ENCODE measurements around the gene RELCH.

RELCH gene

DNA sequence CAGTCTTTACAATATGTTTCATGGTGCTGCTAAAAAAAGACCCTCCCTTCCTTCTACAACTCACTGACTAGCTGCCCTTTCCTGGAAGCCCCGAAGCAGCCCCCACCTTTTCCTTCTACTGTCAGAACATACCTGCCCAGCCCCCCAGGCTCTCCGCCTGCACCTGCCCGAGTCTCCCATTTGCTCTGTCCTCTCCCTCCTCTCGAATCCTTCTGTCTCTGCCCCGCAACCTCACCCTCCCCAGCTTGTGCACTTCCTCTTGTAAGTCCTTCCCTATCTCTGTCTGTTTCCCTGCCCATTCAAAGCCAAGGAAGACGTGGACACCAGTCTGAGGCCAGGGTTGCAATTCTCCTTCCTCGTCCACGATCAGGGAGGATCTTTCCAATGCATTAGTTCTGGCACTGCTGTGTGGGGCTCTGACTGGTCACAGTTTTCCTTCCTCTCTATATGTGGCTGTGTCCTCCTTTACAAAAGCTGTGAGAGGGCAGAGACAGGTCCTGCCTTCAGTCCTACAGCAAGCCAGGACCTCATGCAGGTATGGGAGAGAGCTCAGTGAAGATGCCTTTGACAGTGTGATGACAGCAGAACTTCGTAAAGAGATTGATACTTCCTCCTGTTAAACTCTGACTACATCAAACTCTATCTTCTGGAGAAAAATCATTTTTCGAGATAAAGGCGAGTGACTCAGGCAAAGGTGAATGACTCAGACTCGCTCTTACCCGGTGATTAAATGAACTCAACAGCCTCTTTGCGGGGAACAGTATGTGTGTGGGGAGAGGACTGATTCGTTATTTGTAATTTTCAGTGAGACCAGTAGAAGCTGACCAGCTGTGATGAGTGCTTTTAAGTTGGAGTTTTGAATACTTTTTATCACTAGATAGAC is 152.3 kb downstream of the RELCH start:
- DNase-seq (ENCODE audit: low spot score): peak; percentile 49

DNA sequence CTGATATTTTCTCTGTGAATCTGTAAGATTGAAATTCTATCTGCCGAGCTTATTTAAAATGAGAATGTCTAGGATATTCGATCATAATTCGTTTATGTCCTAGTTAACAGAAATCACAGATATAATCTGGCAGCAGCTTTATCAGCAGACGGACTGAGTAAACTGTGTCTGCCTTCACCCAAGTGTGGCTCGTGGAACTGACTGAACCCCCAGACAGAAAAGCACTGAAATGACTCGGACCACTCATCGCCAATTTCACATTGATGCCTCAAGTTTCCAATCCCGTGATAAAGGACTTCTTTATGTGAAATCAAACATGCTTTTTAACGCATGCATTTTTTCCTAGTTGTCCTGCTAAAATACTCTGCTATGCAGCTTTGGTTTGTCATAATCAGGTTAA is 153.9 kb downstream of the RELCH start:
- no peak for DNase-seq (ENCODE audit: low spot score)

DNA sequence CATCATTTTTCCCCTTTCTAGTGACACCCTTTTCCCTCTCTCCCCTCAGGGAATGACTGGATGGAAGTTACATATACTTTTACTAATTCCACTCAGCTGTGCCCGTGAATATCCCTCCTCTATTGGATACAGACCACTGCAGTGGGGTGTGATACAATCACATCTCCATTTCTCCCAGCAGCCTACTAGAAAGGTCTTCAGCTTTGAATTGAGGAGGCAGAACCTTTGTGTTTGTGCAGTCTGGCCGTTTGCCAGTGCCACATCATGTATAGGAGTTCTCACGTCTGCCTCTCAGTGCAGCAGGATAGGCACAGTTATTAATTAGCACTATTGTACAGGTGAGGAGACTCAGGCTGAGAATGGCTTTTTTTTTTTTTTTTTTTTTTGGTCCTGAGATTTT is 154.4 kb downstream of the RELCH start:
- no peak for DNase-seq (ENCODE audit: low spot score)

DNA sequence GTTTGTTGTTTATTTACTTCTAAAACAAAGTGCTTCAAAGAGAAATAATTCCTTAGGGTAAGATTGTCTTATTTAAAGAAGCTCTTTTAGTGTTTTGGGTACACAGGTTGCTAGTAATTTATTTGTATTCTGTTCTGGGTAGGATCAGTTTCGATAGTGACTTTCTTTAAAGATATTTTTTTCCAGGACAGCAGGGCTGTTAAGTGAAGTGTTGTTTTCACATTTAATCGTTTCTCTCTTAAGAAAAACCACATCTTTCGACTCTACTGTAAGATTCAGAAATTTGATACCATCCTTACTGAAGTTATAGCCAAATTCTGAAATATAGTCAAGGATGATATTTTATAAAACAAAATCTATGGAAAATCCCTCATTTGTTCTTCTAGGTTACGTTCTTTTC is 155.8 kb downstream of the RELCH start:
- no peak for DNase-seq (ENCODE audit: low spot score)

DNA sequence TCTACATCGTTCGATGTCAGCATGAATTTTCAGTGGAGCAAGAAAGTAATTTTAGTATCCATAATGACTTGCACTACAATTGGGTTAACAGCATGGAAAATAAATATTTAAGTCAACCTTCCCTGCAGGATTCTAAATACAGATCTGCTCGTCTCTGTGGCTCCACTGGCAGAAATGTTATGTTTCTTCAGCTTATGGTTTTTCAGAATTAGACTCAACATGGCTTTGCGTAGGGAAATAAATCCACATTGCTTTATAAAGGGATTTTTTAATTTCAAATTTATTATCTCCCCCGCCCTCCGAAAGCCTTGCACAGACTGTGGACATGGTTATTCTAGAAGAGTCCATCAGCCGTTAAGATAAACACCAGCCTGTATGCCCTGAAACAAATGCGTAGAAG is 156.3 kb downstream of the RELCH start:
- no peak for DNase-seq (ENCODE audit: low spot score)

DNA sequence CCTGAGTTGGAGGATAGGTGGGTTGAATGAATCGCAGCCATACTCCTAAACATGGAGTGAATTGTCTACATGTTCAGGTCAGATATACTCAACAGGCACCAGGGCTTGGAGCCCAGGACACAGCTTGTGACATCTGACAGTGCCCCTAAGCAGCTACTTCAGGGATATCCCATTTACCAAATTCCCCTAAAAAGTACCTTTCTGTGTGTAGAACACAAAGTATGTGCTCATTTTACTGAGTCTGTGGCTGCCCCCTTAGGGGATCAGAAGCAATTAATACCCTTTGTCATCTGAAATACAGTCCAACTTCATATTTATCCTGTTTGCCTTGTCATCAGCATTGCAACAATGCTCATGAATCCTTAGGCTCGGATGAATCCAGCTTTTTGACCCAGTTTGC is 158.9 kb downstream of the RELCH start:
- no peak for DNase-seq (ENCODE audit: low spot score)

DNA sequence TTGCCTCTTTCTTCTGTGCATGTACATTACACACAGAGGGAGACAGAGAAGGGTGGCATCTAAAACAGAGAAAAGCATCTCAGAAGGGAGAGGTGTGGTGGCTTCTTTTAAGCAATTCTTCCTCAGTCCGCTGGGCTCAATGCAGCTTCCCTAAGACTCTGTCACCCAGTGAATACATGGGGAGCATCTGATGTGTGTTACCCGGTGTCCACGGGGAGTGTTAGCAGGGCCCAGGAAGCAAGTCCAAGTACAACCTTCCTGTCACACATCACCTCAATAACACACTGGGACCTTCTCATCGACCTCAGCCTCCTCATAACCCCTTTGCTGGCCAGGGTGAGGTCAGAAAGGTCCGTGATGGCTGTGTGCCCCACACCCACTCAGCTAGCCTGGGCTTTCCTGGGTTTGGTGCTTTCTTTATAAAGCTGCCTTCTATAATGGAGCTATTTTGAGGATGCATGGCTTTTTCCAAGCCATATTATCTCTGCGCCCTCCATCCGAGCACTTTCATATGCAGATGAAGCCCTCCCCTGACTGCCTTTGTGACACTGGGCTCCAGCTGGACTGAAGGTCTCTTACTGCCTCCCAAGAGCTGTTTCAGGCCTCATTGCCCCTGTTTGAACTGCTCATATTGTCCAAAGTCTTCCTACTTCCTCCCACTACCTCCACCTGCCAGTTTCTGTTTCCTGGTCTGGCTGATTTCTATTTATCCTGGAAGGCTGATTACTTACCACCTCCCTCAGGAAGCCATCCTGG is 159.5 kb downstream of the RELCH start:
- no peak for DNase-seq (ENCODE audit: low spot score)

DNA sequence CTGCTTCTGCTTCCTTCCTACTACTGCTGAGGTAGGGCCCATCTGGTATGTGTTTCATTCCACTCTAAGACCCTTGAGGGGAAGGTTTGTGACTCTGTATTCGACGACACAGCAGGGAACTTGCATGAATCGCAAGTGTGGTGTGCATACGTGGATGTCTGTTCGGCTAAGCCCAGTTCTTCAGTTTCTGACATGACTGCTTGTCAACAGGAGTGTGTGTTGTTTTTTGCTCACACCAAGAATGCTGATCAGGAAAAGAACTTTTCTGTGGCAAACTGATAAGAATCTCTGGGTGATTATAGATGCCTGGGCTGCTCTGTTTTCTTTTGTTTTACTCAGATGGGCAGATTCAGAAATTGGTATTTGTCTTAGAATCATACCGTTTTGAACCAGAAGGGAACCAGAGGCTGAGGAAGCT is 160.0 kb downstream of the RELCH start:
- DNase-seq (ENCODE audit: low spot score): no peak

DNA sequence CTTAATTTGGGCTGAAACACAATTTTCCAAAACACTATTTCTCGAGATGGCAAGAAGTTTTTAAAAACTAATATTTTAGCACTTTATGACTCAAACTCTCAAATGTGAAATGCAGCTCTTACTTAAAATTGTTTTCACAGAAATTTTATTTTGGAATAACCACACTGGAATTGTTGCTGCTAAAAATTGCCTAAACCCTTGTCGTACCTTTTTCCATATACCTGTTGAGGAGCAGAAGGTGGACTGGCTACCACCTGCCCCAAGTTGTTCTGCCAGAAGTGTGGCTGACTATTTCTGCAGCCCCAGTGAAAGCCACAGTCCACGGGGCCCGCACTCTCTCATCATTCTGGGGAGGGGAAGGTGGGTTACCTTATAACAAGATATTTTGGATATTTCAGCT is 161.4 kb downstream of the RELCH start:
- DNase-seq (ENCODE audit: low spot score): no peak

DNA sequence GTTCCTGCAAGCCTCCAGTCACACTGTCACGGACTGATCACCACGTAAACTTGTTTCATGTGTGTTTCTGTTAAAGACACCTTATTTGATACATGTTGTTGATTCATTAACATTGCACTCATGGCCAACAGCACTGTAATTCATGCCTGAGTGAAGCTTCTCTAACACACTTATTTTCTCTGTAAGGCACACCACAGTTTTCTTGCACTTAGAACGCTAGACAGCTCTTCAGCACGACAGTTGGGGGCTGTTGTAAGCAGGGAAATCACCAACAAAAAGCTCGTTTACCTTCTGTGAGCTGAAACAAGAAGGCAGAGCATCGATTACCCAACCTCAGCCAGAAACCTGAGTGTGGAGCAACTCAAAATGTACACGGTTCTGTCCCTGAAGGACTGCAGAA is 166.1 kb downstream of the RELCH start:
- DNase-seq (ENCODE audit: low spot score): no peak

DNA sequence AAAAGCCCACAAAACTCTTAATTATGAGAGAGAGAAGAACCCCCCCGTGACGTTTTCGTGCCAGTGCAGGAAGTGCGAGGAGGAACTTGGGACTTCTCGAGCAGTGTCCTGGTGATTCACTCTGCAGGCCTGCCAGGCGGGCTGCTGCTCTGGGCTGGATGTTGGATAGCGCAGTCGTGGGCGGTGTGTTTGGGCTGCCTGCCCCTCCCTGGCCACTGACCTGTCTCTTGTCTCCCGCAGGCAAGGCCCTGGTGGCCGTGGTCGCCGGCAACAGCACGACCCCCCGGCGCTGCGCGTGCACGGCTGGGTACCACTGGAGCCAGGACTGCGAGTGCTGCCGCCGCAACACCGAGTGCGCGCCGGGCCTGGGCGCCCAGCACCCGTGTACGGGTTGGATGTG is 167.1 kb downstream of the RELCH start:
- DNase-seq (ENCODE audit: low spot score): no peak

DNA sequence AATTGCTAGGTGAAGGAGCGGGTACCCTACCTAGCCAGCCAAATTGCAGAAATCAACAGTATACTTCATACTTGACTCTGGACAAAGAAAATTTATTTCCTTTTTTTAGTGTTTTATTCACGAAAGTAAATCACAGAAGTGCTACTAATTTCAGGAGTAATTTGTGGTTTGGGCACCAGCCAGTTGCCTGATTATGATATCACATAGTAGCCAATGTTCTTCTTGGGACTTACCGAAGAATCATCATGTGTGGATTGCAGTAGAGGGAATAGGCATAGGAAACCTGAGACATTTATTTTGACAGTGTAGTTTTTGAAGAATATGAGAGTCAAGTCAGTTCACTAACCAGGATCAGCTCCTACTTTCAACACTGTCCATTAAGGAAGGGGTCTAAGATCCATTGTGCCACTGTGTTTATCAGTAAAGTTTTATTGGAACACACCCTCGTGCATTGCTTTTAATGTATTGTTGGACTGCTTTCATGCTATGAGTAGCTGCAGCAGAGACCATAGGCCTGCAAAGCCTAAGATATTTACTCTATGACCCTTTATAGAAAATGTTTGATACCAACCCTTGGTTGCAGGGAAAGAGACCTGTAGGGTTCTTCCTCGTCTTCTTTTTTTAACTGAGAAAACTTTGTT is 170.1 kb downstream of the RELCH start:
- no peak for DNase-seq (ENCODE audit: low spot score)
